Glutamatergic neuron (in vitro differentiated cells): ENCODE results near the gene OSBPL2. TPM values are rescaled to one million over a fixed set of nuclear protein-coding genes. Genes with fewer than 3 reads are reported as not detected.

ENCODE experiments used
- DNase-seq: peaks from one replicate; pipeline ENCODE4 v3.0.0; 2022
- H3K27ac Mint-ChIP-seq: one replicate; pipeline ENCODE4 v1.8.0; 2020; ENCODE audit warnings: mild to moderate bottlenecking, mixed read lengths, inconsistent platforms; ENCODE audit not compliant: unreplicated experiment
- H3K27me3 Mint-ChIP-seq: one replicate; pipeline ENCODE4 v1.8.0; 2020; ENCODE audit warnings: mild to moderate bottlenecking, moderate library complexity, mixed read lengths, inconsistent platforms; ENCODE audit not compliant: unreplicated experiment
- H3K36me3 Mint-ChIP-seq: one replicate; pipeline ENCODE4 v1.8.0; 2020; ENCODE audit warnings: mild to moderate bottlenecking, mixed read lengths, inconsistent platforms; ENCODE audit not compliant: unreplicated experiment
- H3K4me1 Mint-ChIP-seq: one replicate; pipeline ENCODE4 v1.8.0; 2020; ENCODE audit warnings: mild to moderate bottlenecking, low read depth, mixed read lengths, inconsistent platforms; ENCODE audit not compliant: unreplicated experiment
- H3K4me3 Mint-ChIP-seq: one replicate; pipeline ENCODE4 v1.8.0; 2020; ENCODE audit warnings: mild to moderate bottlenecking, mixed read lengths, inconsistent platforms; ENCODE audit not compliant: unreplicated experiment
- H3K9me3 Mint-ChIP-seq: one replicate; pipeline ENCODE4 v1.8.0; 2020; ENCODE audit warnings: mild to moderate bottlenecking, moderate library complexity, mixed read lengths, inconsistent platforms; ENCODE audit not compliant: unreplicated experiment
- total RNA-seq: library from RNA; stranded (reverse); fragmentation: NEBNext Ultra II Directional; extraction: Animal tissue kit (Norgen Biotek cat#: 25700); gene quantifications from one replicate; pipeline ENCODE4 v1.2.1, GENCODE V29; 2021; ENCODE audit not compliant: unreplicated experiment
- TF ChIP-seq, protein P1 (sequence below): fragments of 200-600 bp; sonication (generic); IDR thresholded peaks from one replicate; pipeline ENCODE4 v1.5.0; 2021; ENCODE audit not compliant: partially characterized antibody, unreplicated experiment

Gene OSBPL2
- total RNA-seq, 1 donor from 2014 or later: 42.6 TPM

DNA sequence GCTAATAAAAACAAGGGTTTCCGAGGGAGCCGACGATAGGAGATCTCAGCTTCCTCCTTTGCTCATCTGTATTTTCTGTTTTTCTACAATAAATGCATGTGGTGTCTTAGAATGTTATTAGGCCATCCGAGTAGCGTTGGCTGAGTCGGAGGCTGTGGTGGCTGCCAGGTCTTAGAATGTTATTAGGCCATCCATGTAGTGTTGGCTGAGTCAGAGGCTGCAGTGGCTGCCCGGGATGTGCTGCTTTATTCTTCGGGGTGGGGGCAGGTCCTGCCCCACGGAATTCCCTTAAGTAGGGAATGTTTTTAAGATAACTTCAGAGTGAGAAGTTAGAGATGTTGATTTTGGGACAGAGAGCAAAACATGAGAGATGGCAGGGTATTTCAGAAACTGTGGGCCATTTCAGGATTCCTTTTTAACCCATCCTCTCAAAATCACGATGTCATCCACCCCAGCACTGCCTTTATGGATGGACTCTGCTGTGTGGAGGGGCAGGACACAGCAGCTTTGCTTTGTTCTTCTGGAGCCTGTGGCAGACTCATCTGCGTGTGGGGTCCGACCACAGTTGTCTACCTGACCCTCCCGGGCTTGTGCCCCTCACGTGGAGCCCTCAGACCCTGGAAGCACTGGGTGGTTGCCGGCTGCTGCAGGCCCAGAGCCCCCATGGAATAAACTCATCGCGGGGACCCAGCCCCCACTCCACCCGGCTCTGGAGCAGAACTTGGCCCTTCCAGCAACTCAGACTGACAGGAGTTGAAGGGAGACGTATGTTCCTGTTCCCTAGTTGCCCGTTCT, 20.4 kb downstream of the OSBPL2 start:
- peaks cover 11% of the 10 kb centered on the region for H3K4me1 Mint-ChIP-seq
- no peak overlapping the region for H3K27ac Mint-ChIP-seq
- peaks cover 3% of the 10 kb centered on the region for H3K27me3 Mint-ChIP-seq
- H3K9me3 Mint-ChIP-seq: peaks cover 4% of the 10 kb centered on the region
- peaks cover 7% of the 10 kb centered on the region for H3K36me3 Mint-ChIP-seq
- no peak overlapping the region for H3K4me3 Mint-ChIP-seq
- no peak for DNase-seq
- TF ChIP-seq, protein P1, sequence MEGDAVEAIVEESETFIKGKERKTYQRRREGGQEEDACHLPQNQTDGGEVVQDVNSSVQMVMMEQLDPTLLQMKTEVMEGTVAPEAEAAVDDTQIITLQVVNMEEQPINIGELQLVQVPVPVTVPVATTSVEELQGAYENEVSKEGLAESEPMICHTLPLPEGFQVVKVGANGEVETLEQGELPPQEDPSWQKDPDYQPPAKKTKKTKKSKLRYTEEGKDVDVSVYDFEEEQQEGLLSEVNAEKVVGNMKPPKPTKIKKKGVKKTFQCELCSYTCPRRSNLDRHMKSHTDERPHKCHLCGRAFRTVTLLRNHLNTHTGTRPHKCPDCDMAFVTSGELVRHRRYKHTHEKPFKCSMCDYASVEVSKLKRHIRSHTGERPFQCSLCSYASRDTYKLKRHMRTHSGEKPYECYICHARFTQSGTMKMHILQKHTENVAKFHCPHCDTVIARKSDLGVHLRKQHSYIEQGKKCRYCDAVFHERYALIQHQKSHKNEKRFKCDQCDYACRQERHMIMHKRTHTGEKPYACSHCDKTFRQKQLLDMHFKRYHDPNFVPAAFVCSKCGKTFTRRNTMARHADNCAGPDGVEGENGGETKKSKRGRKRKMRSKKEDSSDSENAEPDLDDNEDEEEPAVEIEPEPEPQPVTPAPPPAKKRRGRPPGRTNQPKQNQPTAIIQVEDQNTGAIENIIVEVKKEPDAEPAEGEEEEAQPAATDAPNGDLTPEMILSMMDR: no peak

DNA sequence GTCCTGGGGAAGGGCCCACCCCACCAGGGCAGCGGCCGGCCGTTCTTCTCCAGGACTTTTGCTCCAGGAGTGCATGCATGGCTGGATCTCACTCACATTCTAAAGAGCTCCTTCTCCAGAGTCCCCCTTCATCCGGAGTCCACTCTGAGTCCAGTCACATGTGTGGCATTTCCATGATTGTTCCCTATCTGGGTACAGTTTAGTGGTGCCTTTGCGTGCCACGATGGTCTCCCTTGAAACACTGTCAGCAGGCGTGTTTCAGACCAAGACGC, 20.9 kb downstream of the OSBPL2 start:
- no peak for DNase-seq
- Mint-ChIP-seq H3K4me1 (peaks cover 8% of the 10 kb centered on the region), H3K27me3 (peaks cover 3% of the 10 kb centered on the region), H3K9me3 (peaks cover 4% of the 10 kb centered on the region), H3K36me3 (peaks cover 7% of the 10 kb centered on the region), H3K27ac (no peak overlapping the region), H3K4me3 (no peak overlapping the region)
- TF ChIP-seq, protein P1: no peak

DNA sequence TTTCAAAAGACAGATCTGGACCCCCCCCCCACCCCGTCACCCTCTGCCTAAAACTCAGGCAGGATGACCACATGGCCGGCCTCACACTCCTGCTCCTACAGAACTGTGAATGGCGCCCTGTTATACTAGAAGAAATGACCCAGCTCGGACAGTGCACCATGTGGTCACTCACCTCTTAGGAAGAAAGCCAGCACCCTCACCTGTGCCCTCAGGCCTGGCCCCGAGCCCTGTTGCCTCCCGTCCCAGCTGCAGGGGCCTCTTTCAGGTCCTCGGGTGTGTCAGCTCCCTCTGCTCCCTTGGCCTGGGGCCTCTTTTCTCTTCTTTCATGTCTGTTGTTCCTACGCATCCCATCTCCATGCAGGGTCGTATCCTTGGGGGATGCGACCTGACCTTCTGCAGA, 23.7 kb downstream of the OSBPL2 start:
- TF ChIP-seq, protein P1: no peak
- Mint-ChIP-seq H3K4me1 (peaks cover 3% of the 10 kb centered on the region), H3K4me3 (no peak overlapping the region), H3K27ac (no peak overlapping the region), H3K9me3 (peaks cover 7% of the 10 kb centered on the region), H3K36me3 (peaks cover 13% of the 10 kb centered on the region), H3K27me3 (peaks cover 3% of the 10 kb centered on the region)
- no peak for DNase-seq

DNA sequence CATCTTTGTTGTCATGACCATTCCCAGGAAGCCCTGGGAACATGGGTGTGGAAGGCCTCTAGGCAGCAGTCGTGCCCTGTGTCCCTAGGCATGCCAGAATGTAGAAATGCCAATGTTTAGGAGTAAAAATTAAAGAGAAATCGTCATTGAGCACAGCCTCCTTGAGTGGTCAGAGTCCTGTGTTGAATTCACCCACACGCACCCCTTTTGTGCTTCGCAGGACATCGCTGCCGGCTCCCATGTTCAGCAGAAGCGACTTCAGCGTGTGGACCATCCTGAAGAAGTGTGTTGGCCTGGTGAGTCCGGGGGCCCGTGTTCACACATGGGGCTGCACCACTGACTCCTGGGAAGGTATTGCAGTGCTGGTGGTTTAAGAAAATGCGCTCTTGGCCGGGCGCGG, 25.1 kb downstream of the OSBPL2 start:
- H3K4me3 Mint-ChIP-seq: no peak overlapping the region
- peaks cover 3% of the 10 kb centered on the region for H3K27me3 Mint-ChIP-seq
- no peak overlapping the region for H3K27ac Mint-ChIP-seq
- H3K9me3 Mint-ChIP-seq: peaks cover 7% of the 10 kb centered on the region
- TF ChIP-seq, protein P1: no peak
- H3K4me1 Mint-ChIP-seq: peaks cover 7% of the 10 kb centered on the region
- H3K36me3 Mint-ChIP-seq: peaks cover 13% of the 10 kb centered on the region
- DNase-seq: no peak

DNA sequence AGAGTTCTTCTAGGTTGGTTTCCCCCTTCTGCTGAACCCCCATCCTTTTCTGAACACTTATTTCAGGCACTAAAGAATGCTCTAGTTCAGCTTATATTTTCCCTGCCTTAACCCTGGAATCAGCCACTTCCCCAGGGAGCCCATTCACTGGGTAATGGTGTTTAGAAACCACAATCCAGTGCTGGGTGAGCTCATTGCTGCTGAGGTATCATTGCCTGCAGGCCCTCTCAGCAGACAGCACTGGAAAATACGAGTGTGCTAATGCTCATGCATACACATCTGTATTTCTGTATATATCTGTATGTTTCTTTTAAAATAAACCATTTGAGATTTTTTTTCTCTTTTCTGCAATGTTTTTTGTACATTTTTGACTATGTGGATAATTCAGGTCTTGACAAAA, 27.0 kb downstream of the OSBPL2 start:
- peaks cover 14% of the 10 kb centered on the region for H3K4me1 Mint-ChIP-seq
- H3K36me3 Mint-ChIP-seq: peaks cover 13% of the 10 kb centered on the region

More for the DNA sequence above, 27.0 kb downstream of the OSBPL2 start:
- Mint-ChIP-seq H3K27me3 (peaks cover 3% of the 10 kb centered on the region), H3K9me3 (peaks cover 4% of the 10 kb centered on the region), H3K4me3 (no peak overlapping the region), H3K27ac (no peak overlapping the region)
- DNase-seq: no peak
- TF ChIP-seq, protein P1: no peak
